ENCODE data around the gene HOOK2.
"Not testable (repeated sequence)": the region's sequence is repeated elsewhere in the genome, so short reads cannot be mapped to it uniquely, and the experiment has no call there.

The HOOK2 gene

GRCh38 chr19:12721656-12722565 is 53.4 kb downstream of the HOOK2 start:
- Histone ChIP-seq H3K4me3 (ENCODE audit: insufficient read depth, low read depth, low read length, poor library complexity, severe bottlenecking) (peak overlapping the region; percentile 55), H3K27ac (ENCODE audit: insufficient read depth, low read length, poor library complexity, severe bottlenecking) (peak overlapping the region; percentile 75), H3K4me1 (ENCODE audit: control insufficient read depth, insufficient read depth, low read length, poor library complexity, severe bottlenecking) (peaks cover 19% of the 10 kb centered on the region), H3K27me3 (replicated peaks; ENCODE audit: control insufficient read depth, insufficient read depth, low read length, poor library complexity, severe bottlenecking) (no peaks in the 10 kb centered on the region), H3K36me3 (ENCODE audit: control insufficient read depth, insufficient read depth, low read length) (peaks cover 6% of the 10 kb centered on the region), H3K9me3 (ENCODE audit: control insufficient read depth, low read length) (no peaks in the 10 kb centered on the region)
- DNase-seq: peak; percentile 22 to 42 (median 41)

- no peaks in the 10 kb centered on the region for H3K27me3 ChIP-seq (replicated peaks; ENCODE audit: control insufficient read depth, insufficient read depth, low read length, poor library complexity, severe bottlenecking)
- H3K27ac ChIP-seq (ENCODE audit: insufficient read depth, low read length, poor library complexity, severe bottlenecking): peak overlapping the region; percentile 75
- no peak for DNase-seq
- peaks cover 19% of the 10 kb centered on the region for H3K4me1 ChIP-seq (ENCODE audit: control insufficient read depth, insufficient read depth, low read length, poor library complexity, severe bottlenecking)
- H3K36me3 ChIP-seq (ENCODE audit: control insufficient read depth, insufficient read depth, low read length): peaks cover 6% of the 10 kb centered on the region
- H3K9me3 ChIP-seq (ENCODE audit: control insufficient read depth, low read length): no peaks in the 10 kb centered on the region
- peak overlapping the region; percentile 55 for H3K4me3 ChIP-seq (ENCODE audit: insufficient read depth, low read depth, low read length, poor library complexity, severe bottlenecking)
Observed at GRCh38 chr19:12720851-12721655, 54.3 kb downstream of the HOOK2 start.

- no peaks in the 10 kb centered on the region for H3K27me3 ChIP-seq (replicated peaks; ENCODE audit: control insufficient read depth, insufficient read depth, low read length, poor library complexity, severe bottlenecking)
- H3K27ac ChIP-seq (ENCODE audit: insufficient read depth, low read length, poor library complexity, severe bottlenecking): no peak overlapping the region
Observed at GRCh38 chr19:12720296-12720695, 55.1 kb downstream of the HOOK2 start.

GRCh38 chr19:12715929-12716328 is 59.4 kb downstream of the HOOK2 start:
- no peak overlapping the region for H3K27ac ChIP-seq (ENCODE audit: insufficient read depth, low read length, poor library complexity, severe bottlenecking)
- no peak overlapping the region for H3K4me3 ChIP-seq (ENCODE audit: insufficient read depth, low read depth, low read length, poor library complexity, severe bottlenecking)
- no peaks in the 10 kb centered on the region for H3K27me3 ChIP-seq (replicated peaks; ENCODE audit: control insufficient read depth, insufficient read depth, low read length, poor library complexity, severe bottlenecking)
- peaks cover 7% of the 10 kb centered on the region for H3K4me1 ChIP-seq (ENCODE audit: control insufficient read depth, insufficient read depth, low read length, poor library complexity, severe bottlenecking)
- DNase-seq: no peak
- peaks cover 39% of the 10 kb centered on the region for H3K36me3 ChIP-seq (ENCODE audit: control insufficient read depth, insufficient read depth, low read length)
- no peaks in the 10 kb centered on the region for H3K9me3 ChIP-seq (ENCODE audit: control insufficient read depth, low read length)

More at GRCh38 chr19:12720296-12720695, 55.1 kb downstream of the HOOK2 start:
- Histone ChIP-seq H3K9me3 (ENCODE audit: control insufficient read depth, low read length) (no peaks in the 10 kb centered on the region), H3K4me3 (ENCODE audit: insufficient read depth, low read depth, low read length, poor library complexity, severe bottlenecking) (no peak overlapping the region), H3K36me3 (ENCODE audit: control insufficient read depth, insufficient read depth, low read length) (peaks cover 13% of the 10 kb centered on the region), H3K4me1 (ENCODE audit: control insufficient read depth, insufficient read depth, low read length, poor library complexity, severe bottlenecking) (peaks cover 19% of the 10 kb centered on the region)
- DNase-seq: no peak

GRCh38 chr19:12715102-12715501 is 60.2 kb downstream of the HOOK2 start:
- H3K4me1 ChIP-seq (ENCODE audit: control insufficient read depth, insufficient read depth, low read length, poor library complexity, severe bottlenecking): no peaks in the 10 kb centered on the region
- DNase-seq: no peak
- H3K27me3 ChIP-seq (replicated peaks; ENCODE audit: control insufficient read depth, insufficient read depth, low read length, poor library complexity, severe bottlenecking): no peaks in the 10 kb centered on the region
- peaks cover 44% of the 10 kb centered on the region for H3K36me3 ChIP-seq (ENCODE audit: control insufficient read depth, insufficient read depth, low read length)
- no peak overlapping the region for H3K27ac ChIP-seq (ENCODE audit: insufficient read depth, low read length, poor library complexity, severe bottlenecking)
- H3K9me3 ChIP-seq (ENCODE audit: control insufficient read depth, low read length): no peaks in the 10 kb centered on the region
- no peak overlapping the region for H3K4me3 ChIP-seq (ENCODE audit: insufficient read depth, low read depth, low read length, poor library complexity, severe bottlenecking)

- not testable (repeated sequence) for DNase-seq; H3K4me1 ChIP-seq (ENCODE audit: control insufficient read depth, insufficient read depth, low read length, poor library complexity, severe bottlenecking); H3K9me3 ChIP-seq (ENCODE audit: control insufficient read depth, low read length); H3K27me3 ChIP-seq (replicated peaks; ENCODE audit: control insufficient read depth, insufficient read depth, low read length, poor library complexity, severe bottlenecking); H3K27ac ChIP-seq (ENCODE audit: insufficient read depth, low read length, poor library complexity, severe bottlenecking); H3K4me3 ChIP-seq (ENCODE audit: insufficient read depth, low read depth, low read length, poor library complexity, severe bottlenecking)
- peaks cover 43% of the 10 kb centered on the region for H3K36me3 ChIP-seq (ENCODE audit: control insufficient read depth, insufficient read depth, low read length)
Observed at GRCh38 chr19:12713304-12713703, 62.0 kb downstream of the HOOK2 start.

Measured in effector memory CD4-positive, alpha-beta T cell (primary cell).